ENCODE data around the gene ZNF507.
"Not testable (repeated sequence)": the region's sequence is repeated elsewhere in the genome, so short reads cannot be mapped to it uniquely, and the experiment has no call there.

ZNF507 gene

GRCh38 chr19:32377088-32377487, 31.7 kb downstream of the ZNF507 start:
- H3K9me3 ChIP-seq (ENCODE audit: control extremely low read depth in 1 of 5, control insufficient read depth in 4 of 5, insufficient read depth in 2 of 5, low read depth in 1 of 5, low read length in 4 of 5); H3K27me3 ChIP-seq (replicated peaks in 2 of 5; ENCODE audit: control insufficient read depth in 4 of 5, insufficient read depth in 5 of 5, low read length in 4 of 5); POLR2A ChIA-PET; DNase-seq; H3K27ac ChIP-seq (ENCODE audit: insufficient read depth in 1 of 2, low read depth in 1 of 2, low read length in 2 of 2, poor library complexity in 1 of 2, severe bottlenecking in 2 of 2); H3K4me1 ChIP-seq (ENCODE audit: control extremely low read depth in 1 of 4, control insufficient read depth in 4 of 4, insufficient read depth in 4 of 4, low read length in 3 of 4); H3K4me3 ChIP-seq (ENCODE audit: control insufficient read depth in 1 of 7, extremely low read depth in 1 of 7, insufficient read depth in 4 of 7, low read depth in 2 of 7, low read length in 6 of 7): not testable (repeated sequence)
- H3K36me3 ChIP-seq (ENCODE audit: control insufficient read depth in 4 of 4, insufficient read depth in 4 of 4, low read length in 3 of 4) = peaks cover 11 to 48% (median 40%) of the 10 kb centered on the region in 4 experiments
- 100% methylated on average over 7 of the region's 9 CpGs for WGBS (ENCODE audit: insufficient coverage)
- CTCF ChIA-PET = interaction anchor here (0.6 kb wide), 1 partner anchor 1630 kb away, joined by 4 read pairs; no protein-coding TSS in a partner anchor

- WGBS (ENCODE audit: insufficient coverage) = 100% methylated on average over 1 of the region's 3 CpGs
- no peaks in the 10 kb centered on the region for H3K9me3 ChIP-seq (ENCODE audit: control extremely low read depth in 1 of 5, control insufficient read depth in 4 of 5, insufficient read depth in 2 of 5, low read depth in 1 of 5, low read length in 4 of 5)
- peaks cover 9 to 48% (median 32%) of the 10 kb centered on the region in 4 experiments for H3K36me3 ChIP-seq (ENCODE audit: control insufficient read depth in 4 of 4, insufficient read depth in 4 of 4, low read length in 3 of 4)
- H3K4me3 ChIP-seq (ENCODE audit: control insufficient read depth in 1 of 7, extremely low read depth in 1 of 7, insufficient read depth in 4 of 7, low read depth in 2 of 7, low read length in 6 of 7) = no peak overlapping the region
- no peak for DNase-seq
- H3K27ac ChIP-seq (ENCODE audit: insufficient read depth in 1 of 2, low read depth in 1 of 2, low read length in 2 of 2, poor library complexity in 1 of 2, severe bottlenecking in 2 of 2) = no peak overlapping the region
- ChIA-PET CTCF (no interaction called here), POLR2A (no interaction called here)
- no peaks in the 10 kb centered on the region for H3K4me1 ChIP-seq (ENCODE audit: control extremely low read depth in 1 of 4, control insufficient read depth in 4 of 4, insufficient read depth in 4 of 4, low read length in 3 of 4)
- no peaks in the 10 kb centered on the region for H3K27me3 ChIP-seq (replicated peaks in 2 of 5; ENCODE audit: control insufficient read depth in 4 of 5, insufficient read depth in 5 of 5, low read length in 4 of 5)
Measured at GRCh38 chr19:32380269-32380668, 34.9 kb downstream of the ZNF507 start.

DNA sequence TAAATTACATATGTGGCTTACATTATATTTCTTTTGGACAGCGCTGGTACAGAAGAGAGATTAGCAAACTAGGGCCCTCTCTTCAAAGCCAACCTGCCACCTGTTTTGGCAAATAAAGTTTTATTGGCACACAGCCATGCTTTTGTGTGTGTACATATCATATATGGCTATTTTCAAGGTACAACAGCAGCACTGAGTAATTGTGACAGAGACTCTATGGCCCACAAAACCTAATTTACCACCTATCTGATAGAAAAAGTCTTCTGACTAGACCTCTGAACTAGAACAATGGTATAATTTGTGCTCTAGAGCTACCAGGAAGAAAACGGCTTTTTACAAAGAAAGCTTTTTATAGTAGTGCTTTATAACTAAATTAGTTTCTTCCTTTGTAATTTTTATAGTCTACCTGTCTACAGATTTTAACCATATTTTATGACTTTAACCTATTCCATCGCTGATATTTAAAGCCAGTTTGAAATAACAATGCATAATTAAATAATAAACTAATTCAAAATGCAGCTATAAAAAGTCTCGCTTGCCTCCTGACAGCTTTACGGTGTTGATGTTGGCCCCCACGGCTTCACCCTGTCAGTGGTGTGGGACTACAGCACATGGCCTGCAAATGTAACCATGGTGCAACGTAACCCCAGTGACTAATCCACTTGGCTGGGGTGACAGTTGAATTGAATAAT, 42.4 kb downstream of the ZNF507 start:
- no peaks in the 10 kb centered on the region for H3K9me3 ChIP-seq (ENCODE audit: control extremely low read depth in 1 of 5, control insufficient read depth in 4 of 5, insufficient read depth in 2 of 5, low read depth in 1 of 5, low read length in 4 of 5)
- CTCF ChIA-PET = interaction anchor here (1.5 kb wide), 1 partner anchor 17 kb away, joined by 5 read pairs; the partner anchor contains the start of gene DPY19L3
- DNase-seq = no peak
- no peak overlapping the region for H3K27ac ChIP-seq (ENCODE audit: insufficient read depth in 1 of 2, low read depth in 1 of 2, low read length in 2 of 2, poor library complexity in 1 of 2, severe bottlenecking in 2 of 2)
- peaks cover 6 to 14% (median 8%) of the 10 kb centered on the region in 4 experiments for H3K36me3 ChIP-seq (ENCODE audit: control insufficient read depth in 4 of 4, insufficient read depth in 4 of 4, low read length in 3 of 4)
- H3K4me3 ChIP-seq (ENCODE audit: control insufficient read depth in 1 of 7, extremely low read depth in 1 of 7, insufficient read depth in 4 of 7, low read depth in 2 of 7, low read length in 6 of 7) = no peak overlapping the region
- H3K27me3 ChIP-seq (replicated peaks in 2 of 5; ENCODE audit: control insufficient read depth in 4 of 5, insufficient read depth in 5 of 5, low read length in 4 of 5) = no peaks in the 10 kb centered on the region
- no peaks in the 10 kb centered on the region for H3K4me1 ChIP-seq (ENCODE audit: control extremely low read depth in 1 of 4, control insufficient read depth in 4 of 4, insufficient read depth in 4 of 4, low read length in 3 of 4)
- POLR2A ChIA-PET = interaction anchor here (0.6 kb wide), 1 partner anchor 177 kb away, joined by 4 read pairs; no protein-coding TSS in a partner anchor
- 100% methylated on average over 3 of the region's 7 CpGs for WGBS (ENCODE audit: insufficient coverage)

- Histone ChIP-seq H3K4me1 (ENCODE audit: control extremely low read depth in 1 of 4, control insufficient read depth in 4 of 4, insufficient read depth in 4 of 4, low read length in 3 of 4) (no peaks in the 10 kb centered on the region), H3K27me3 (replicated peaks in 2 of 5; ENCODE audit: control insufficient read depth in 4 of 5, insufficient read depth in 5 of 5, low read length in 4 of 5) (no peaks in the 10 kb centered on the region), H3K36me3 (ENCODE audit: control insufficient read depth in 4 of 4, insufficient read depth in 4 of 4, low read length in 3 of 4) (peaks cover 3 to 9% (median 4%) of the 10 kb centered on the region in 4 experiments), H3K27ac (ENCODE audit: insufficient read depth in 1 of 2, low read depth in 1 of 2, low read length in 2 of 2, poor library complexity in 1 of 2, severe bottlenecking in 2 of 2) (no peak overlapping the region), H3K4me3 (ENCODE audit: control insufficient read depth in 1 of 7, extremely low read depth in 1 of 7, insufficient read depth in 4 of 7, low read depth in 2 of 7, low read length in 6 of 7) (no peak overlapping the region), H3K9me3 (ENCODE audit: control extremely low read depth in 1 of 5, control insufficient read depth in 4 of 5, insufficient read depth in 2 of 5, low read depth in 1 of 5, low read length in 4 of 5) (no peaks in the 10 kb centered on the region)
- no CpG with 5 or more reads among the region's 3 CpGs for WGBS (ENCODE audit: insufficient coverage)
- DNase-seq = no peak
- POLR2A ChIA-PET = interaction anchor here (0.6 kb wide), 1 partner anchor 176 kb away, joined by 4 read pairs; no protein-coding TSS in a partner anchor
- CTCF ChIA-PET = no interaction called here
Measured at GRCh38 chr19:32388393-32388855, 43.0 kb downstream of the ZNF507 start.

DNA sequence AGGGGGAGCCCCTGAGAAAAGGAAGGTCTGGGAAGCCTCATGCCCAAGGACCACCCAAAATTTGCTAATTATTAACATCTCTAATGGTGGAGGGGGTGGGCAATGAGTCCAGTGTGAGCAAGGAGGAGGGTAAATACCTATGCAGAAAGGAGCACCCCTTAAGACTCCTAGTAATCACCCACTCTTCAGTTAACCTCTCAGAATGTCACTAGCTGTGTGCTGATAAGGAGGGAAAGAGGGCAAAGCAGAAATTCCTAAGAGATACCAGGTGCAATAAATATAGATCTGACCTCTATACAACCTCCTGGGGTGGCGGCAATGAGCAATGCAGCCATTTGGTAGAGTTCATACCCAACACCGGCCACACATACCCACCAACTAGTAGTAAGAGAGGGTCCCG, 47.5 kb downstream of the ZNF507 start:
- Histone ChIP-seq H3K36me3 (ENCODE audit: control insufficient read depth in 4 of 4, insufficient read depth in 4 of 4, low read length in 3 of 4) (peaks cover 0 to 3% (median 0%) of the 10 kb centered on the region in 4 experiments), H3K27me3 (replicated peaks in 2 of 5; ENCODE audit: control insufficient read depth in 4 of 5, insufficient read depth in 5 of 5, low read length in 4 of 5) (no peaks in the 10 kb centered on the region), H3K27ac (ENCODE audit: insufficient read depth in 1 of 2, low read depth in 1 of 2, low read length in 2 of 2, poor library complexity in 1 of 2, severe bottlenecking in 2 of 2) (no peak overlapping the region), H3K4me1 (ENCODE audit: control extremely low read depth in 1 of 4, control insufficient read depth in 4 of 4, insufficient read depth in 4 of 4, low read length in 3 of 4) (no peaks in the 10 kb centered on the region), H3K9me3 (ENCODE audit: control extremely low read depth in 1 of 5, control insufficient read depth in 4 of 5, insufficient read depth in 2 of 5, low read depth in 1 of 5, low read length in 4 of 5) (no peaks in the 10 kb centered on the region), H3K4me3 (ENCODE audit: control insufficient read depth in 1 of 7, extremely low read depth in 1 of 7, insufficient read depth in 4 of 7, low read depth in 2 of 7, low read length in 6 of 7) (no peak overlapping the region)
- no peak for DNase-seq
- ChIA-PET POLR2A (no interaction called here), CTCF (no interaction called here)
- no CpG with 5 or more reads among the region's 3 CpGs for WGBS (ENCODE audit: insufficient coverage)

GRCh38 chr19:32396046-32396652, 50.7 kb downstream of the ZNF507 start:
- Histone ChIP-seq H3K4me3 (ENCODE audit: control insufficient read depth in 1 of 7, extremely low read depth in 1 of 7, insufficient read depth in 4 of 7, low read depth in 2 of 7, low read length in 6 of 7) (no peak overlapping the region), H3K27me3 (replicated peaks in 2 of 5; ENCODE audit: control insufficient read depth in 4 of 5, insufficient read depth in 5 of 5, low read length in 4 of 5) (no peaks in the 10 kb centered on the region), H3K4me1 (ENCODE audit: control extremely low read depth in 1 of 4, control insufficient read depth in 4 of 4, insufficient read depth in 4 of 4, low read length in 3 of 4) (no peaks in the 10 kb centered on the region), H3K27ac (ENCODE audit: insufficient read depth in 1 of 2, low read depth in 1 of 2, low read length in 2 of 2, poor library complexity in 1 of 2, severe bottlenecking in 2 of 2) (no peak overlapping the region), H3K9me3 (ENCODE audit: control extremely low read depth in 1 of 5, control insufficient read depth in 4 of 5, insufficient read depth in 2 of 5, low read depth in 1 of 5, low read length in 4 of 5) (no peaks in the 10 kb centered on the region), H3K36me3 (ENCODE audit: control insufficient read depth in 4 of 4, insufficient read depth in 4 of 4, low read length in 3 of 4) (no peaks in the 10 kb centered on the region)
- 100% methylated on average over 3 of the region's 6 CpGs for WGBS (ENCODE audit: insufficient coverage)
- POLR2A ChIA-PET = no interaction called here
- CTCF ChIA-PET = no interaction called here
- DNase-seq = no peak

GRCh38 chr19:32397671-32398101, 52.3 kb downstream of the ZNF507 start:
- POLR2A ChIA-PET = interaction anchor here (0.5 kb wide), 1 partner anchor 300 kb away, joined by 3 read pairs; no protein-coding TSS in a partner anchor
- Histone ChIP-seq H3K4me1 (ENCODE audit: control extremely low read depth in 1 of 4, control insufficient read depth in 4 of 4, insufficient read depth in 4 of 4, low read length in 3 of 4) (no peaks in the 10 kb centered on the region), H3K9me3 (ENCODE audit: control extremely low read depth in 1 of 5, control insufficient read depth in 4 of 5, insufficient read depth in 2 of 5, low read depth in 1 of 5, low read length in 4 of 5) (no peaks in the 10 kb centered on the region), H3K36me3 (ENCODE audit: control insufficient read depth in 4 of 4, insufficient read depth in 4 of 4, low read length in 3 of 4) (no peaks in the 10 kb centered on the region), H3K4me3 (ENCODE audit: control insufficient read depth in 1 of 7, extremely low read depth in 1 of 7, insufficient read depth in 4 of 7, low read depth in 2 of 7, low read length in 6 of 7) (no peak overlapping the region), H3K27ac (ENCODE audit: insufficient read depth in 1 of 2, low read depth in 1 of 2, low read length in 2 of 2, poor library complexity in 1 of 2, severe bottlenecking in 2 of 2) (no peak overlapping the region), H3K27me3 (replicated peaks in 2 of 5; ENCODE audit: control insufficient read depth in 4 of 5, insufficient read depth in 5 of 5, low read length in 4 of 5) (no peaks in the 10 kb centered on the region)
- CTCF ChIA-PET = no interaction called here
- no peak for DNase-seq
- 100% methylated on average over 4 of the region's 5 CpGs for WGBS (ENCODE audit: insufficient coverage)
